Fibroblast of lung (primary cell): Measurements from ENCODE around the gene FILIP1L. TPM values are rescaled to one million over a fixed set of nuclear protein-coding genes. Genes with fewer than 3 reads are reported as not detected.

ENCODE experiments used
- DNase-seq, 2 donors: peaks; one replicate each; pipeline versions ENCODE4 v3.0.0 to v3.0.0-alpha.2; 2010; ENCODE audit warnings: low read depth in 2 of 2
- H2AFZ ChIP-seq: 2 replicates; pipeline ENCODE4 v1.5.1; 2012; ENCODE audit warnings: low read length, control low read depth, inconsistent platforms
- H3K27ac ChIP-seq: 2 replicates; pipeline ENCODE4 v1.5.1; 2011; ENCODE audit warnings: low read length, control low read depth; ENCODE audit not compliant: insufficient read depth
- H3K27me3 ChIP-seq: 2 replicates; pipeline ENCODE4 v1.5.1; 2011; ENCODE audit warnings: mild to moderate bottlenecking, low read length; ENCODE audit not compliant: control insufficient read depth, insufficient read depth
- H3K36me3 ChIP-seq: 2 replicates; pipeline ENCODE4 v1.5.1; 2011; ENCODE audit warnings: low read length; ENCODE audit not compliant: control insufficient read depth, insufficient read depth
- H3K4me1 ChIP-seq: 2 replicates; pipeline ENCODE4 v1.5.1; 2011; ENCODE audit warnings: low read length; ENCODE audit not compliant: control insufficient read depth, insufficient read depth; ENCODE audit errors: extremely low read depth
- H3K4me2 ChIP-seq: 2 replicates; pipeline ENCODE4 v1.5.1; 2011; ENCODE audit warnings: low read length, control low read depth; ENCODE audit not compliant: insufficient read depth; ENCODE audit errors: extremely low read depth
- H3K4me3 ChIP-seq, 4 experiments: fragments of 200-600 bp in 1 of 4; sonication (generic) in 1 of 4; replicated peaks in 1 of 4; 2 replicates each; pipeline ENCODE4 v1.5.1; 2011 to 2016; ENCODE audit warnings: low read length in 4 of 4, low read depth in 3 of 4, mild to moderate bottlenecking in 3 of 4, control low read depth in 2 of 4, inconsistent platforms in 1 of 4, mixed read lengths in 1 of 4; ENCODE audit not compliant: insufficient read depth in 1 of 4; ENCODE audit errors: control extremely low read depth in 1 of 4
- H3K79me2 ChIP-seq: 2 replicates; pipeline ENCODE4 v1.5.1; 2012; ENCODE audit warnings: mild to moderate bottlenecking, low read length, inconsistent platforms; ENCODE audit not compliant: control insufficient read depth, insufficient read depth
- H3K9ac ChIP-seq: 2 replicates; pipeline ENCODE4 v1.5.1; 2011; ENCODE audit warnings: mild to moderate bottlenecking, low read length, control low read depth; ENCODE audit not compliant: insufficient read depth
- H3K9me3 ChIP-seq: 2 replicates; pipeline ENCODE4 v1.5.1; 2012; ENCODE audit warnings: low read depth, low read length; ENCODE audit not compliant: control insufficient read depth, insufficient read depth
- H4K20me1 ChIP-seq: 2 replicates; pipeline ENCODE4 v1.5.1; 2011; ENCODE audit warnings: low read length; ENCODE audit not compliant: control insufficient read depth, insufficient read depth; ENCODE audit errors: extremely low read depth
- EZH2 ChIP-seq: IDR thresholded peaks from 2 replicates; pipeline ENCODE4 v1.5.1; 2012; ENCODE audit warnings: low read length, control low read depth, mild to moderate bottlenecking; ENCODE audit errors: missing control alignments
- polyA plus RNA-seq, 2 donors: library from polyadenylated mRNA; depleted of rRNA in 1 of 2; stranded (reverse) in 1 of 2; unstranded in 1 of 2; fragments of >200 nt; gene quantifications; 2 replicates each; pipeline ENCODE4 v1.2.1, GENCODE V29; 2011 to 2012; ENCODE audit warnings: missing spikeins in 1 of 2
- total RNA-seq: library from RNA; depleted of rRNA; stranded (reverse); fragments of >200 nt; gene quantifications from 2 replicates; pipeline ENCODE4 v1.2.1, GENCODE V29; 2014
- TF ChIP-seq, protein P1 (sequence below), 2 donors: IDR thresholded peaks in 1 of 2; conservative IDR thresholded peaks in 1 of 2; 1 replicate in 1 of 2; 2 replicates in 1 of 2; pipeline ENCODE4 v1.5.1; 2011 to 2012; ENCODE audit warnings: low read length in 2 of 2, control low read depth in 1 of 2, inconsistent platforms in 1 of 2, low read depth in 1 of 2, mild to moderate bottlenecking in 1 of 2

FILIP1L gene
- total and polyA plus RNA-seq, 2 donors (not counting 1 experiment from before 2014, with no cell fraction given), result 92.8 to 126 TPM

DNA sequence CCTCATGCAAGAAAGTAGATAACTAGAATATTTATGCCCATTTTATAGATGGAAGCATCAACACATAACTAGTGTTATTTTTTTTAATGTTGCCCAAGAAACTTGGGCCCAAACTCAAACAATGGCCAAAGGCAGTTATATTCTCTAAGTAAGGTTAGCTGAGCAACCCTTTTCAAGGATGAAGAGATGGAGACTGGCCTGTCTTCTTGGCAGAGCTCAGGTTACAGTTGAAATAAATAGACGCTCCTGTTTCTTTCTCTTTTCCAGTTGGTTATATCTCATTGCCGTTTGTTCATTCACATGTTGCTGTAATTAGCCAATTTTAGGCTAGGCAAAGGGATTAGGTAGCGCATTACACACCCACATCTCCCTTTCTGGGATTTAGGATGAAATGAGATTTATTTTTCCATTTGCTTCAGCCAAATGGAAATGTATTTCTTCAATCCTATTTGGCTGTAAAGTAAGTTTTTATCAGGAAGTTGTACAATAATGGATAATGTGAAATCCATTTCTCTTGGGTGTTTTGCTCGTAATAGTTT is 203.5 kb downstream of the FILIP1L start:
- DNase-seq, result no peak
- TF ChIP-seq, protein P1, sequence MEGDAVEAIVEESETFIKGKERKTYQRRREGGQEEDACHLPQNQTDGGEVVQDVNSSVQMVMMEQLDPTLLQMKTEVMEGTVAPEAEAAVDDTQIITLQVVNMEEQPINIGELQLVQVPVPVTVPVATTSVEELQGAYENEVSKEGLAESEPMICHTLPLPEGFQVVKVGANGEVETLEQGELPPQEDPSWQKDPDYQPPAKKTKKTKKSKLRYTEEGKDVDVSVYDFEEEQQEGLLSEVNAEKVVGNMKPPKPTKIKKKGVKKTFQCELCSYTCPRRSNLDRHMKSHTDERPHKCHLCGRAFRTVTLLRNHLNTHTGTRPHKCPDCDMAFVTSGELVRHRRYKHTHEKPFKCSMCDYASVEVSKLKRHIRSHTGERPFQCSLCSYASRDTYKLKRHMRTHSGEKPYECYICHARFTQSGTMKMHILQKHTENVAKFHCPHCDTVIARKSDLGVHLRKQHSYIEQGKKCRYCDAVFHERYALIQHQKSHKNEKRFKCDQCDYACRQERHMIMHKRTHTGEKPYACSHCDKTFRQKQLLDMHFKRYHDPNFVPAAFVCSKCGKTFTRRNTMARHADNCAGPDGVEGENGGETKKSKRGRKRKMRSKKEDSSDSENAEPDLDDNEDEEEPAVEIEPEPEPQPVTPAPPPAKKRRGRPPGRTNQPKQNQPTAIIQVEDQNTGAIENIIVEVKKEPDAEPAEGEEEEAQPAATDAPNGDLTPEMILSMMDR (conservative IDR thresholded peaks at IDR 0.05 in 1 of 2, IDR thresholded peaks at IDR 0.05 in 1 of 2; ENCODE audit: low read depth in 1 of 2, low read length in 2 of 2), result no peak
- no peak for TF ChIP-seq EZH2
- no peak overlapping the region for H3K4me3 ChIP-seq
- no peaks in the 10 kb centered on the region for H3K79me2 ChIP-seq
- H3K27me3 ChIP-seq, result no peaks in the 10 kb centered on the region
- H4K20me1 ChIP-seq, result no peaks in the 10 kb centered on the region
- H3K36me3 ChIP-seq, result no peaks in the 10 kb centered on the region
- H3K9ac ChIP-seq, result no peak overlapping the region
- H3K27ac ChIP-seq, result no peak overlapping the region
- no peaks in the 10 kb centered on the region for H3K9me3 ChIP-seq
- no peaks in the 10 kb centered on the region for H3K4me1 ChIP-seq
- H3K4me2 ChIP-seq, result no peak overlapping the region
- H2AFZ ChIP-seq, result no peak overlapping the region

DNA sequence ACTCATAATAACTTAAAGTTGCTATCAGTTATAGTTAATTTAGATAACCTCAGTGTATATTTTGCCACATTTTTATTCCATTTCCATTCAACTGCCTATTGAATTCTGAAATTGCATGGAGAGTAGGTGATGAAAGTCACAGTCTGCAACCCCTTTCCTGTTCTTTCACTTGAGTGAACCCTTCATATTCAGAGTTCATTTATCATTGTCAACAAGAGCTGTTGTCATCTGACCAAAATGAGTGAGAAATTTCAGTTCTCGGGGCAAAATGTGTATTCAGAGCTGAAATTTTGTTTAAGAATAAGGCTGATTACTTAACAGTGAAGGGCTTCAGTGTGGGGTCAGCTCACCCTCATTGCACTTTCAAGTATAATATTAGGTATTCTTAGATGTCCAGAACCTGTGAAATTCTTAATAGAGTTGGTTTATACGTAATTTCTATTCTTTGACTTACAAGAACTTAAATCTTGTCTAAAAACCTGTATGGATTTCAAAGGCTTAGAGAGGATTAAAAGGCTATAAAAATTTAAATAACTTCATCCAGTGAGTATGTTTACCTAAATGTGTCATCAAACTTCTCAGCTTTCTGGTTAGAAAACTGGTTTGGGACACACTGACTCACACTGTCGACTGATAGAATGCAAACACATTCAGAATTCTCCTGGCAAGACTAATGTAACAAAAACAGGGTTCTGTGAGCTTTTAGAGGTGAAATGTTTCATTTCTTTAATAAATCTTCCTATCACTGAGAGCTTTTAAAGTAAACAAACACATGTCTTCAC is 204.4 kb downstream of the FILIP1L start:
- H4K20me1 ChIP-seq, result no peaks in the 10 kb centered on the region
- no peaks in the 10 kb centered on the region for H3K4me1 ChIP-seq
- no peak for TF ChIP-seq EZH2
- TF ChIP-seq, protein P1 (conservative IDR thresholded peaks at IDR 0.05 in 1 of 2, IDR thresholded peaks at IDR 0.05 in 1 of 2; ENCODE audit: low read depth in 1 of 2, low read length in 2 of 2), result no peak
- H3K4me2 ChIP-seq, result no peak overlapping the region
- H3K27ac ChIP-seq, result no peak overlapping the region
- H2AFZ ChIP-seq, result no peak overlapping the region
- H3K4me3 ChIP-seq, result no peak overlapping the region
- no peak overlapping the region for H3K9ac ChIP-seq
- no peaks in the 10 kb centered on the region for H3K9me3 ChIP-seq
- no peaks in the 10 kb centered on the region for H3K79me2 ChIP-seq
- DNase-seq, result peak; percentile 61 to 93
- no peaks in the 10 kb centered on the region for H3K36me3 ChIP-seq
- no peaks in the 10 kb centered on the region for H3K27me3 ChIP-seq

DNA sequence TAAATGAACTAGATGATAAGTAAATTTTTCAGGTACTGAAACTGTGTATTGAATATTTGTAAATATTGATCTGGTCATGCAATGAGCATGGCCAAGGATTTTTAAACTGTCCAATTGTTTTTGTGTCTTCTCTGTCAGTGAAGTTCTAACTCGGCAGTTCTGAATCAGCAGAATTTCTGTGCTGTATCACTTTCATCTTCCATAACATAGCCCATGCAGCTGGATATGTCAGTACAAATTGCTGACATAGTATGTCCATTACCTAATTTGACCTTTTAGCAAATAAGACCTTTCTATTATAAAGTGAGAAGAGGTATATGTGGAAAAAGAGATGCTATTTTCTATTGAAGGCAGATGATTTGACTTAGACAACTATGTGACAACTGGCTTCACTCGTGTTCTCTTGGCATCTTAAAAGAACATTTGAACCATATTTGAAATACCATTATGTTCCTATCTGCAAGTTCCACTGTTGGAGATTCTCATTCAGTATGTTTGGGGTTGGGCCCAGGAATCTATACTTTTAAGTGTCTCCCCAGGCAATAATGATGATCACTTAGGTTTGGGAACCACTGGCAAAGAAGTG is 206.2 kb downstream of the FILIP1L start:
- no peaks in the 10 kb centered on the region for H4K20me1 ChIP-seq
- no peak overlapping the region for H3K27ac ChIP-seq
- DNase-seq, result no peak
- H3K4me1 ChIP-seq, result no peaks in the 10 kb centered on the region
- H3K9ac ChIP-seq, result no peak overlapping the region
- H2AFZ ChIP-seq, result no peak overlapping the region
- no peak overlapping the region for H3K4me3 ChIP-seq
- H3K4me2 ChIP-seq, result no peak overlapping the region
- no peaks in the 10 kb centered on the region for H3K36me3 ChIP-seq
- H3K79me2 ChIP-seq, result no peaks in the 10 kb centered on the region
- TF ChIP-seq, protein P1 (conservative IDR thresholded peaks at IDR 0.05 in 1 of 2, IDR thresholded peaks at IDR 0.05 in 1 of 2; ENCODE audit: low read depth in 1 of 2, low read length in 2 of 2), result no peak
- no peak for TF ChIP-seq EZH2
- no peaks in the 10 kb centered on the region for H3K27me3 ChIP-seq
- H3K9me3 ChIP-seq, result no peaks in the 10 kb centered on the region
